ENCODE data around the gene STAMBPL1.

The STAMBPL1 gene

DNA sequence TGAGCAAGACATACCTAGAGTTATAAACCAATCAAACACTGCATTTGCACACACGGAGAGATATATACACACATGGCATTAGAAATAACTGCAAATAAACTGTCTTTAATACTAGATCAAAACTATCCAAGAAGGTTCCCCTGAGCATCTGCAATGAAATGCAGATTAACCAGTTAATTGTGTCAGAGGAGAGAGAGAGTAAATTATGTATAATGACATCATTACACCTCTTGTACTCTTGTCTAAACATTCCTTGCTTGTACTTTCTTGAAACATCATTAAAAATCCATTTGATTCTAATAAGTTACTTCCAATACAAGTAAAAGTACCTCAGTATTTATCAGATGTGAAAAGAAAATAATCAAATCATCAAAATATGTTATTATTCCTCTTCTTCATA is 29.3 kb upstream of the STAMBPL1 start:
- TF ChIP-seq, protein P1, sequence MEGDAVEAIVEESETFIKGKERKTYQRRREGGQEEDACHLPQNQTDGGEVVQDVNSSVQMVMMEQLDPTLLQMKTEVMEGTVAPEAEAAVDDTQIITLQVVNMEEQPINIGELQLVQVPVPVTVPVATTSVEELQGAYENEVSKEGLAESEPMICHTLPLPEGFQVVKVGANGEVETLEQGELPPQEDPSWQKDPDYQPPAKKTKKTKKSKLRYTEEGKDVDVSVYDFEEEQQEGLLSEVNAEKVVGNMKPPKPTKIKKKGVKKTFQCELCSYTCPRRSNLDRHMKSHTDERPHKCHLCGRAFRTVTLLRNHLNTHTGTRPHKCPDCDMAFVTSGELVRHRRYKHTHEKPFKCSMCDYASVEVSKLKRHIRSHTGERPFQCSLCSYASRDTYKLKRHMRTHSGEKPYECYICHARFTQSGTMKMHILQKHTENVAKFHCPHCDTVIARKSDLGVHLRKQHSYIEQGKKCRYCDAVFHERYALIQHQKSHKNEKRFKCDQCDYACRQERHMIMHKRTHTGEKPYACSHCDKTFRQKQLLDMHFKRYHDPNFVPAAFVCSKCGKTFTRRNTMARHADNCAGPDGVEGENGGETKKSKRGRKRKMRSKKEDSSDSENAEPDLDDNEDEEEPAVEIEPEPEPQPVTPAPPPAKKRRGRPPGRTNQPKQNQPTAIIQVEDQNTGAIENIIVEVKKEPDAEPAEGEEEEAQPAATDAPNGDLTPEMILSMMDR (IDR thresholded peaks at IDR 0.05): no peak

DNA sequence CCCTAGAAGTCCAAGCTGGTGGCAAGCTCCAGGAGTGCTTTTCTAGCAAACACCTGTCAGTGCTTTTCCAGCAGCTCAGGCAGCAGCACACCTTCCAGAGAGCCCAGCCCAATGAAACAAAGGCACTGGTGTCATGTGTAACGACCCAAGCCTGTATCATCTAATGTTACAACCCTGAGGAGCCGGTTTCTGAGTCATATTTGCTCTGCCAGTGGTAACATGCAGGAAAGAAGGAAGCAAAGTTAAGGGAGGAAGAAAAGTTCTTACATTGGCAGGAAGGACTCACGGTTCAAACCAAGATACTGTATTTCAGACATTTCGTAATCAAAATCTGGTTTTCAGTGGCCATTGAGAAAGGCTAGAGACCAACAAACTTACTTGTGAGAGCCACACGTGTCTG is 28.3 kb upstream of the STAMBPL1 start, which contains the start of gene ANKRD22:
Gene ANKRD22 (minus strand): TSS at position 139 of the 400 bp plus-strand sequence. CDS start 237 bp downstream, outside the sequence.
- H3K36me3 ChIP-seq: no peaks in the 10 kb centered on the region
- peak within 1 kb of the TSS; percentile 52 to 65 for H3K4me3 ChIP-seq (ENCODE audit: low read depth in 1 of 2, low read length in 1 of 2)
- peaks cover 86 to 98% of the 10 kb centered on the region in 2 experiments for H3K4me1 ChIP-seq (ENCODE audit: control insufficient read depth in 1 of 2, insufficient read depth in 1 of 2, low read depth in 1 of 2, low read length in 1 of 2)
- no peaks in the 10 kb centered on the region for H3K9me3 ChIP-seq
- no peaks in the 10 kb centered on the region for H3K27me3 ChIP-seq
- TF ChIP-seq, protein P1 (IDR thresholded peaks at IDR 0.05): no peak
- H3K27ac ChIP-seq: peak within 1 kb of the TSS; percentile 84

More for the DNA sequence above, 29.3 kb upstream of the STAMBPL1 start:
- Histone ChIP-seq H3K27ac (peak overlapping the region; percentile 84), H3K27me3 (no peaks in the 10 kb centered on the region), H3K4me3 (ENCODE audit: low read depth in 1 of 2, low read length in 1 of 2) (peak overlapping the region; percentile 52 to 65), H3K36me3 (no peaks in the 10 kb centered on the region), H3K9me3 (no peaks in the 10 kb centered on the region), H3K4me1 (ENCODE audit: control insufficient read depth in 1 of 2, insufficient read depth in 1 of 2, low read depth in 1 of 2, low read length in 1 of 2) (peaks cover 87 to 97% of the 10 kb centered on the region in 2 experiments)

GRCh38 chr10:88852327-88852726 is 27.7 kb upstream of the STAMBPL1 start:
- H3K4me1 ChIP-seq (ENCODE audit: control insufficient read depth in 1 of 2, insufficient read depth in 1 of 2, low read depth in 1 of 2, low read length in 1 of 2): peaks cover 80 to 92% of the 10 kb centered on the region in 2 experiments
- H3K27ac ChIP-seq: peak overlapping the region; percentile 84
- H3K27me3 ChIP-seq: no peaks in the 10 kb centered on the region
- TF ChIP-seq, protein P1 (IDR thresholded peaks at IDR 0.05): no peak
- no peaks in the 10 kb centered on the region for H3K9me3 ChIP-seq
- no peaks in the 10 kb centered on the region for H3K36me3 ChIP-seq
- peak overlapping the region; percentile 52 to 65 for H3K4me3 ChIP-seq (ENCODE audit: low read depth in 1 of 2, low read length in 1 of 2)

GRCh38 chr10:88853155-88853881 is 26.7 kb upstream of the STAMBPL1 start:
- Histone ChIP-seq H3K27me3 (no peaks in the 10 kb centered on the region), H3K4me3 (ENCODE audit: low read depth in 1 of 2, low read length in 1 of 2) (peak overlapping the region; percentile 52 to 65), H3K4me1 (ENCODE audit: control insufficient read depth in 1 of 2, insufficient read depth in 1 of 2, low read depth in 1 of 2, low read length in 1 of 2) (peaks cover 79 to 83% of the 10 kb centered on the region in 2 experiments), H3K36me3 (no peaks in the 10 kb centered on the region), H3K9me3 (no peaks in the 10 kb centered on the region), H3K27ac (peak overlapping the region; percentile 84)
- TF ChIP-seq, protein P1 (IDR thresholded peaks at IDR 0.05): no peak

GRCh38 chr10:88854684-88855083 is 25.4 kb upstream of the STAMBPL1 start:
- Histone ChIP-seq H3K27me3 (no peaks in the 10 kb centered on the region), H3K36me3 (no peaks in the 10 kb centered on the region), H3K9me3 (no peaks in the 10 kb centered on the region), H3K4me1 (ENCODE audit: control insufficient read depth in 1 of 2, insufficient read depth in 1 of 2, low read depth in 1 of 2, low read length in 1 of 2) (peaks cover 67 to 73% of the 10 kb centered on the region in 2 experiments), H3K4me3 (ENCODE audit: low read depth in 1 of 2, low read length in 1 of 2) (no peak overlapping the region), H3K27ac (peak overlapping the region; percentile 84)
- TF ChIP-seq, protein P1 (IDR thresholded peaks at IDR 0.05): no peak

All from neutrophil (primary cell).